22Rv1 (cell line): ENCODE data around the gene RNF217.

ENCODE experiments used
- H3K27ac ChIP-seq: fragments of 450-650 bp; 2 replicates; pipeline ENCODE4 v1.5.1; 2017
- CTCF ChIP-seq: fragments of 450-650 bp; IDR thresholded peaks from 2 replicates; pipeline ENCODE4 v1.5.1; 2017; ENCODE audit warnings: mild to moderate bottlenecking
- ZFX ChIP-seq: fragments of 450-650 bp; IDR thresholded peaks from 2 replicates; pipeline ENCODE4 v1.6.1; 2017; ENCODE audit warnings: antibody characterized with exemption, borderline replicate concordance

The RNF217 gene

GRCh38 chr6:124973780-124974179 is 11.5 kb downstream of the RNF217 start:
- no peak overlapping the region for H3K27ac ChIP-seq
- TF ChIP-seq ZFX = no peak
- no peak for TF ChIP-seq CTCF

- TF ChIP-seq CTCF (no peak), ZFX (no peak)
- no peak overlapping the region for H3K27ac ChIP-seq
Observed at GRCh38 chr6:124974771-124975377, 12.6 kb downstream of the RNF217 start.

GRCh38 chr6:124977067-124977908 is 15.1 kb downstream of the RNF217 start:
- TF ChIP-seq ZFX (no peak), CTCF (no peak)
- H3K27ac ChIP-seq = no peak overlapping the region

GRCh38 chr6:124978451-124979293 is 16.4 kb downstream of the RNF217 start:
- no peak for TF ChIP-seq CTCF
- no peak for TF ChIP-seq ZFX
- no peak overlapping the region for H3K27ac ChIP-seq

GRCh38 chr6:124979294-124979678 is 17.0 kb downstream of the RNF217 start:
- TF ChIP-seq CTCF (no peak), ZFX (no peak)

GRCh38 chr6:124982669-124983068 is 20.4 kb downstream of the RNF217 start:
- H3K27ac ChIP-seq = no peak overlapping the region
- TF ChIP-seq ZFX = no peak
- TF ChIP-seq CTCF = no peak

More at GRCh38 chr6:124979294-124979678, 17.0 kb downstream of the RNF217 start:
- no peak overlapping the region for H3K27ac ChIP-seq
